ENCODE measurements around the gene NACAD.

The NACAD gene

GRCh38 chr7:45067582-45067981 is 21.2 kb downstream of the NACAD start:
- no peaks in the 10 kb centered on the region for H3K27me3 ChIP-seq (replicated peaks; ENCODE audit: control insufficient read depth, insufficient read depth, low read length)
- H3K4me3 ChIP-seq (replicated peaks; ENCODE audit: low read depth, low read length), result no peak overlapping the region
- no peak for DNase-seq (ENCODE audit: extremely low read depth, insufficient read length)
- TF ChIP-seq CTCF (IDR thresholded peaks at IDR 0.05; ENCODE audit: insufficient read depth, low read length, poor library complexity, severe bottlenecking), result no peak
- H3K36me3 ChIP-seq (ENCODE audit: control insufficient read depth, insufficient read depth, low read length), result peaks cover 38% of the 10 kb centered on the region

DNA sequence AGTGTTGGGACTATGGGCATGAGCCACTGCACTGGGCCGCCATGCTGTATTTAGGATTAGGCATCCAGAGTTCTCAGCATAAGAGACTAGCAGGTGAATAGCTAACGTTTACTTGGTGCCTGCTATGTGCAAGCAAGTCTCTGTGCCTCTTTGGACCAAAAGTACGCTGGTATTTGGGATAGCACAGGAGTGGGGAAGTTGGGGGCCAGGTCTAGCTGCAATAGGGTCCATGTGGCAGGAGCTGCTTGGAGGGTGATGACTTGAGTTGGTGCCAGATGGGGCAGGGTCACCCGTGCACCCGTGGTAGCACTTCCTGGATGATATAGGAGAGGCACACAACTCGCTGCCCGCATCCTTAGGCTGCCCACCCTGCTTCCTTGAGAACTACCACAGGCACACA is 22.4 kb downstream of the NACAD start:
- Histone ChIP-seq H3K36me3 (ENCODE audit: control insufficient read depth, insufficient read depth, low read length) (peaks cover 34% of the 10 kb centered on the region), H3K4me3 (replicated peaks; ENCODE audit: low read depth, low read length) (no peak overlapping the region), H3K27me3 (replicated peaks; ENCODE audit: control insufficient read depth, insufficient read depth, low read length) (no peaks in the 10 kb centered on the region)
- no peak for DNase-seq (ENCODE audit: extremely low read depth, insufficient read length)
- no peak for TF ChIP-seq CTCF (IDR thresholded peaks at IDR 0.05; ENCODE audit: insufficient read depth, low read length, poor library complexity, severe bottlenecking)

- Histone ChIP-seq H3K36me3 (ENCODE audit: control insufficient read depth, insufficient read depth, low read length) (peaks cover 33% of the 10 kb centered on the region), H3K27me3 (replicated peaks; ENCODE audit: control insufficient read depth, insufficient read depth, low read length) (no peaks in the 10 kb centered on the region), H3K4me3 (replicated peaks; ENCODE audit: low read depth, low read length) (no peak overlapping the region)
- no peak for TF ChIP-seq CTCF (IDR thresholded peaks at IDR 0.05; ENCODE audit: insufficient read depth, low read length, poor library complexity, severe bottlenecking)
- no peak for DNase-seq (ENCODE audit: extremely low read depth, insufficient read length)
These were observed 23.5 kb downstream of the NACAD start for GRCh38 chr7:45065031-45065995.

- H3K36me3 ChIP-seq (ENCODE audit: control insufficient read depth, insufficient read depth, low read length), result peaks cover 26% of the 10 kb centered on the region
- H3K27me3 ChIP-seq (replicated peaks; ENCODE audit: control insufficient read depth, insufficient read depth, low read length), result no peaks in the 10 kb centered on the region
- no peak overlapping the region for H3K4me3 ChIP-seq (replicated peaks; ENCODE audit: low read depth, low read length)
- no peak for DNase-seq (ENCODE audit: extremely low read depth, insufficient read length)
- TF ChIP-seq CTCF (IDR thresholded peaks at IDR 0.05; ENCODE audit: insufficient read depth, low read length, poor library complexity, severe bottlenecking), result no peak
These were observed 24.6 kb downstream of the NACAD start for GRCh38 chr7:45064047-45064725.

DNA sequence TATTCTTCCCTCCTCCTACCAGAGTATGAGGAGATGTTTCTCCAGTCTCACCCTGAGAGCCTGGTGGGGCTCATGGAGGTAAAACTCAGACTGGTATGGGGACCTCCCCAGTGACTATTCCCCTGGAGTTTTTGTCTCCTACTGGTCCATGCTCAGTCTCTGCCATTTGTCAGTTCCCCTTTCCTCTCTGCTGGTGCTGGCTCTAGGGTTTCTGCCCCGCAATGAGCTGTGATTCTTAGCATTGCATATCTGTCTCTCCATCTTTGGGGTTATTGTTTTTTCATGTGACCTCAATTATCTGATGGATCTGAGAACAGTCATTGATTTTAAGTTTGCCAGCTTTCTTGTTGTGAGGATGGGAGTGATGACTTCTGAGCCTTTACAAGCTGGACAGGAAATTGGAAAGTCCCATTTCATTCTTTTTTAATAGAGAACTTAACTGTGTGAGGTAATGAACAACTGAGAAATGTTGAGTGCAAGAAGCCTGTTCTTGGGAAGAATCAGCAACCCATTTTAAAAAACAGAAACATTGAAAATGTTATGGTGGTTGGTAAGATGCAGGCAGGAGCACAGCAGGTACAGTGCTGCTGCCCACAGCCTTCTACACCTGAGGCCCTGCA is 26.9 kb downstream of the NACAD start:
- TF ChIP-seq CTCF (IDR thresholded peaks at IDR 0.05; ENCODE audit: insufficient read depth, low read length, poor library complexity, severe bottlenecking), result no peak
- peaks cover 16% of the 10 kb centered on the region for H3K36me3 ChIP-seq (ENCODE audit: control insufficient read depth, insufficient read depth, low read length)
- no peak for DNase-seq (ENCODE audit: extremely low read depth, insufficient read length)
- H3K4me3 ChIP-seq (replicated peaks; ENCODE audit: low read depth, low read length), result no peak overlapping the region
- no peaks in the 10 kb centered on the region for H3K27me3 ChIP-seq (replicated peaks; ENCODE audit: control insufficient read depth, insufficient read depth, low read length)

Data from GM06990 (cell line).